ENCODE data around the gene ITGAX.

GRCh38 chr16:31423801-31424200 is 68.8 kb downstream of the ITGAX start:
- TF ChIP-seq CTCF (IDR thresholded peaks at IDR 0.05; ENCODE audit: insufficient read depth, low read length) (no peak), POLR2AphosphoS5 (IDR thresholded peaks at IDR 0.05; ENCODE audit: low read depth) (no peak), REST (IDR thresholded peaks at IDR 0.05; ENCODE audit: insufficient replicate concordance, low read depth) (no peak)
